ENCODE measurements around the gene C17orf75. TPM values are rescaled to one million over a fixed set of nuclear protein-coding genes. Genes with fewer than 3 reads are reported as not detected.
"Not testable (repeated sequence)": the region's sequence is repeated elsewhere in the genome, so short reads cannot be mapped to it uniquely, and the experiment has no call there.

Gene C17orf75
- total and polyA plus RNA-seq, 12 donors: 10.7 to 25.6 (median 21.0) TPM

- DNase-seq: no peak
- 93 to 94% methylated on average over 8 of the region's 8 CpGs for WGBS, 2 donors
- no peak for TF ChIP-seq CTCF (IDR thresholded peaks at IDR 0.05)
- Histone ChIP-seq H3K36me3 (no peaks in the 10 kb centered on the region), H3K9me3 (no peaks in the 10 kb centered on the region), H3K4me1 (peaks cover 0 to 4% (median 0%) of the 10 kb centered on the region in 9 donors), H3K4me3 (no peak overlapping the region), H3K27me3 (peaks cover 0 to 12% (median 2%) of the 10 kb centered on the region in 7 donors), H3K27ac (no peak overlapping the region)
- intact Hi-C loops (cut with DNase I): loop anchor here in 6 of 10 donors (2.0 to 5.0 kb wide), 2 partner anchors 65 to 66 kb away; no protein-coding TSS in a partner anchor
- ATAC-seq: no peak
Observed at GRCh38 chr17:32318071-32318470, 23.9 kb downstream of the C17orf75 start.

GRCh38 chr17:32317353-32317752 is 24.6 kb downstream of the C17orf75 start:
- no peak for DNase-seq
- no peaks in the 10 kb centered on the region for H3K9me3 ChIP-seq
- no peak for ATAC-seq
- no peak for TF ChIP-seq CTCF (IDR thresholded peaks at IDR 0.05)
- intact Hi-C loops (cut with DNase I): loop anchor here in 1 of 10 donors (5.0 kb wide), 1 partner anchor 65 kb away; no protein-coding TSS in a partner anchor
- no peak overlapping the region for H3K4me3 ChIP-seq
- 82 to 86% methylated on average over 4 of the region's 4 CpGs for WGBS, 2 donors
- H3K27ac ChIP-seq: no peak overlapping the region
- peaks cover 0 to 4% (median 0%) of the 10 kb centered on the region in 9 donors for H3K4me1 ChIP-seq
- H3K27me3 ChIP-seq: peaks cover 0 to 19% (median 2%) of the 10 kb centered on the region in 7 donors
- no peaks in the 10 kb centered on the region for H3K36me3 ChIP-seq

- not testable (repeated sequence) for H3K36me3 ChIP-seq, H3K27ac ChIP-seq, ATAC-seq, DNase-seq, H3K9me3 ChIP-seq, H3K4me1 ChIP-seq, H3K4me3 ChIP-seq
- WGBS, 2 donors: 94 to 95% methylated on average over 5 of the region's 5 CpGs
- intact Hi-C loops (cut with DNase I): loop anchor here in 1 of 10 donors (5.0 kb wide), 1 partner anchor 64 kb away; no protein-coding TSS in a partner anchor
- peaks cover 0 to 20% (median 2%) of the 10 kb centered on the region in 7 donors for H3K27me3 ChIP-seq
Observed at GRCh38 chr17:32316653-32317052, 25.3 kb downstream of the C17orf75 start.

- DNase-seq: no peak
- no peak for ATAC-seq
- WGBS, 2 donors: 82 to 87% methylated on average over 8 of the region's 8 CpGs
- Histone ChIP-seq H3K27me3 (peaks cover 0 to 20% (median 2%) of the 10 kb centered on the region in 7 donors), H3K27ac (no peak overlapping the region), H3K4me1 (peaks cover 0 to 5% (median 0%) of the 10 kb centered on the region in 9 donors), H3K36me3 (no peaks in the 10 kb centered on the region), H3K4me3 (no peak overlapping the region), H3K9me3 (no peaks in the 10 kb centered on the region)
- intact Hi-C loops (cut with DNase I): loop anchor here in 1 of 10 donors (5.0 kb wide), 1 partner anchor 63 kb away; no protein-coding TSS in a partner anchor
- TF ChIP-seq CTCF (IDR thresholded peaks at IDR 0.05): no peak
Observed at GRCh38 chr17:32315171-32315570, 26.8 kb downstream of the C17orf75 start.

GRCh38 chr17:32314636-32315035 is 27.3 kb downstream of the C17orf75 start:
- Histone ChIP-seq H3K27ac (no peak overlapping the region), H3K36me3 (no peaks in the 10 kb centered on the region), H3K27me3 (peaks cover 0 to 20% (median 2%) of the 10 kb centered on the region in 7 donors), H3K9me3 (no peaks in the 10 kb centered on the region), H3K4me1 (peaks cover 0 to 5% (median 0%) of the 10 kb centered on the region in 9 donors), H3K4me3 (no peak overlapping the region)
- 80 to 83% methylated on average over 9 of the region's 9 CpGs for WGBS, 2 donors
- intact Hi-C loops (cut with DNase I): loop anchor here in 1 of 10 donors (5.0 kb wide), 1 partner anchor 62 kb away; no protein-coding TSS in a partner anchor
- DNase-seq (no peak), ATAC-seq (no peak)
- no peak for TF ChIP-seq CTCF (IDR thresholded peaks at IDR 0.05)

All from heart right ventricle (tissue), 16 donors.